C4-2B (cell line): ENCODE data around the gene DNAAF5.

Experiments used
- ZFX ChIP-seq: fragments of 450-650 bp; IDR thresholded peaks from 2 replicates; pipeline ENCODE4 v1.6.1; 2017
- TF ChIP-seq, protein P1 (sequence below): fragments of 450-650 bp; conservative IDR thresholded peaks from 2 replicates; pipeline ENCODE4 v1.5.1; 2017; ENCODE audit warnings: mild to moderate bottlenecking

DNA sequence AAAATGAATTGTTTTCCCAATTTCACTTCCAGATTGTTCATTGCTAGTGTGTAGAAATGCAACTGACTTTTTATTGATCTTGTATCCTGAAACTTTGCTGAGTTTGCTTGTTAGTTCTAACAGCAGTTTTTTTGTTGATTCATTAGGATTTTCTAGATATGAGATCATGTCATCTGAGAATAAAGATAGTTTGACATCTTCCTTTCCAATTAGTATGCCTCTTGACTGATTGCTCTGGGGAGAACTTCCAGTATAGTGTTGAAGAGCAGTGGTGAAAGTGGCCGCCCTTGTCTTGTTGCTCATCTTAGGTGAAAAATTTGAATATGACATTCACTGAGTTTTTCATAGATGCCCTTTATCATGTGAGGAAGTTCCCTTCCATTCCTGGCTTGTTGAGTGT, 93.8 kb downstream of the DNAAF5 start:
- TF ChIP-seq, protein P1, sequence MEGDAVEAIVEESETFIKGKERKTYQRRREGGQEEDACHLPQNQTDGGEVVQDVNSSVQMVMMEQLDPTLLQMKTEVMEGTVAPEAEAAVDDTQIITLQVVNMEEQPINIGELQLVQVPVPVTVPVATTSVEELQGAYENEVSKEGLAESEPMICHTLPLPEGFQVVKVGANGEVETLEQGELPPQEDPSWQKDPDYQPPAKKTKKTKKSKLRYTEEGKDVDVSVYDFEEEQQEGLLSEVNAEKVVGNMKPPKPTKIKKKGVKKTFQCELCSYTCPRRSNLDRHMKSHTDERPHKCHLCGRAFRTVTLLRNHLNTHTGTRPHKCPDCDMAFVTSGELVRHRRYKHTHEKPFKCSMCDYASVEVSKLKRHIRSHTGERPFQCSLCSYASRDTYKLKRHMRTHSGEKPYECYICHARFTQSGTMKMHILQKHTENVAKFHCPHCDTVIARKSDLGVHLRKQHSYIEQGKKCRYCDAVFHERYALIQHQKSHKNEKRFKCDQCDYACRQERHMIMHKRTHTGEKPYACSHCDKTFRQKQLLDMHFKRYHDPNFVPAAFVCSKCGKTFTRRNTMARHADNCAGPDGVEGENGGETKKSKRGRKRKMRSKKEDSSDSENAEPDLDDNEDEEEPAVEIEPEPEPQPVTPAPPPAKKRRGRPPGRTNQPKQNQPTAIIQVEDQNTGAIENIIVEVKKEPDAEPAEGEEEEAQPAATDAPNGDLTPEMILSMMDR = no peak
- TF ChIP-seq ZFX = no peak
